IPS-15b (cell line): Measurements from ENCODE around the gene C1QTNF7.

Source experiments
- H3K27me3 ChIP-seq: one replicate; pipeline ENCODE4 v1.6.1; 2013; ENCODE audit warnings: low read length; ENCODE audit not compliant: control insufficient read depth, insufficient read depth
- H3K36me3 ChIP-seq: one replicate; pipeline ENCODE4 v1.6.1; 2013; ENCODE audit warnings: low read length; ENCODE audit not compliant: control insufficient read depth, insufficient read depth
- H3K4me1 ChIP-seq: one replicate; pipeline ENCODE4 v1.6.1; 2013; ENCODE audit warnings: mild to moderate bottlenecking, low read length; ENCODE audit not compliant: control insufficient read depth, insufficient read depth
- H3K4me3 ChIP-seq: one replicate; pipeline ENCODE4 v1.5.1; 2013; ENCODE audit warnings: low read depth, low read length
- H3K9ac ChIP-seq: one replicate; pipeline ENCODE4 v1.6.1; 2013; ENCODE audit warnings: low read depth, mild to moderate bottlenecking, low read length
- H3K9me3 ChIP-seq: one replicate; pipeline ENCODE4 v1.6.1; 2013; ENCODE audit warnings: mild to moderate bottlenecking, low read length; ENCODE audit not compliant: control insufficient read depth, insufficient read depth

The C1QTNF7 gene

GRCh38 chr4:15398001-15398400 is 29.8 kb upstream of the C1QTNF7 start:
- H3K4me1 ChIP-seq = no peaks in the 10 kb centered on the region
- no peaks in the 10 kb centered on the region for H3K36me3 ChIP-seq
- H3K27me3 ChIP-seq = no peaks in the 10 kb centered on the region
- H3K9ac ChIP-seq = no peak overlapping the region
- no peak overlapping the region for H3K4me3 ChIP-seq
- H3K9me3 ChIP-seq = no peaks in the 10 kb centered on the region

- Histone ChIP-seq H3K27me3 (no peaks in the 10 kb centered on the region), H3K9me3 (no peaks in the 10 kb centered on the region), H3K4me3 (no peak overlapping the region), H3K9ac (no peak overlapping the region), H3K36me3 (no peaks in the 10 kb centered on the region), H3K4me1 (no peaks in the 10 kb centered on the region)
Measured at GRCh38 chr4:15398732-15399131, 29.1 kb upstream of the C1QTNF7 start.

GRCh38 chr4:15400226-15400625 is 27.6 kb upstream of the C1QTNF7 start:
- Histone ChIP-seq H3K4me1 (no peaks in the 10 kb centered on the region), H3K36me3 (no peaks in the 10 kb centered on the region), H3K9ac (no peak overlapping the region), H3K4me3 (no peak overlapping the region), H3K27me3 (no peaks in the 10 kb centered on the region), H3K9me3 (no peaks in the 10 kb centered on the region)

- H3K9me3 ChIP-seq = no peaks in the 10 kb centered on the region
- no peaks in the 10 kb centered on the region for H3K27me3 ChIP-seq
- H3K9ac ChIP-seq = no peak overlapping the region
- H3K4me3 ChIP-seq = no peak overlapping the region
- no peaks in the 10 kb centered on the region for H3K4me1 ChIP-seq
- H3K36me3 ChIP-seq = no peaks in the 10 kb centered on the region
Measured at GRCh38 chr4:15400981-15401671, 26.7 kb upstream of the C1QTNF7 start.

- no peaks in the 10 kb centered on the region for H3K4me1 ChIP-seq
- no peak overlapping the region for H3K4me3 ChIP-seq
- H3K9me3 ChIP-seq = no peaks in the 10 kb centered on the region
- H3K27me3 ChIP-seq = no peaks in the 10 kb centered on the region
- H3K36me3 ChIP-seq = no peaks in the 10 kb centered on the region
- H3K9ac ChIP-seq = no peak overlapping the region
Measured at GRCh38 chr4:15402146-15402545, 25.7 kb upstream of the C1QTNF7 start.

- H3K4me1 ChIP-seq = no peaks in the 10 kb centered on the region
- no peak overlapping the region for H3K4me3 ChIP-seq
- no peaks in the 10 kb centered on the region for H3K9me3 ChIP-seq
- H3K27me3 ChIP-seq = no peaks in the 10 kb centered on the region
- no peaks in the 10 kb centered on the region for H3K36me3 ChIP-seq
- H3K9ac ChIP-seq = no peak overlapping the region
Measured at GRCh38 chr4:15402974-15403373, 24.9 kb upstream of the C1QTNF7 start.

GRCh38 chr4:15405018-15405417 is 22.8 kb upstream of the C1QTNF7 start:
- Histone ChIP-seq H3K27me3 (no peaks in the 10 kb centered on the region), H3K36me3 (no peaks in the 10 kb centered on the region), H3K4me1 (no peaks in the 10 kb centered on the region), H3K9ac (no peak overlapping the region), H3K9me3 (no peaks in the 10 kb centered on the region), H3K4me3 (no peak overlapping the region)

GRCh38 chr4:15410750-15411149 is 17.1 kb upstream of the C1QTNF7 start:
- Histone ChIP-seq H3K36me3 (no peaks in the 10 kb centered on the region), H3K27me3 (no peaks in the 10 kb centered on the region), H3K9me3 (no peaks in the 10 kb centered on the region), H3K9ac (no peak overlapping the region), H3K4me1 (no peaks in the 10 kb centered on the region), H3K4me3 (no peak overlapping the region)

GRCh38 chr4:15412461-15412860 is 15.4 kb upstream of the C1QTNF7 start:
- no peaks in the 10 kb centered on the region for H3K36me3 ChIP-seq
- H3K27me3 ChIP-seq = no peaks in the 10 kb centered on the region
- no peaks in the 10 kb centered on the region for H3K9me3 ChIP-seq
- H3K4me1 ChIP-seq = no peaks in the 10 kb centered on the region
- H3K4me3 ChIP-seq = no peak overlapping the region
- H3K9ac ChIP-seq = no peak overlapping the region

- Histone ChIP-seq H3K27me3 (no peaks in the 10 kb centered on the region), H3K4me1 (no peaks in the 10 kb centered on the region), H3K9me3 (no peaks in the 10 kb centered on the region), H3K36me3 (no peaks in the 10 kb centered on the region), H3K9ac (no peak overlapping the region), H3K4me3 (no peak overlapping the region)
Measured at GRCh38 chr4:15413010-15413622, 14.7 kb upstream of the C1QTNF7 start.

GRCh38 chr4:15413623-15414019 is 14.2 kb upstream of the C1QTNF7 start:
- no peak overlapping the region for H3K4me3 ChIP-seq
- H3K9ac ChIP-seq = no peak overlapping the region
- H3K27me3 ChIP-seq = no peaks in the 10 kb centered on the region
- H3K36me3 ChIP-seq = no peaks in the 10 kb centered on the region
- no peaks in the 10 kb centered on the region for H3K9me3 ChIP-seq
- no peaks in the 10 kb centered on the region for H3K4me1 ChIP-seq

GRCh38 chr4:15414551-15415091 is 13.2 kb upstream of the C1QTNF7 start:
- no peaks in the 10 kb centered on the region for H3K9me3 ChIP-seq
- H3K4me1 ChIP-seq = no peaks in the 10 kb centered on the region
- no peak overlapping the region for H3K9ac ChIP-seq
- no peaks in the 10 kb centered on the region for H3K27me3 ChIP-seq
- no peak overlapping the region for H3K4me3 ChIP-seq
- H3K36me3 ChIP-seq = no peaks in the 10 kb centered on the region
